Lower lobe of right lung (tissue), 2 donors: ENCODE data around the gene MMS19. TPM values are rescaled to one million over a fixed set of nuclear protein-coding genes. Genes with fewer than 3 reads are reported as not detected.

Source experiments
- ATAC-seq, 2 donors: fragments of 200-7000 bp; cut with Tn5 transposase; one replicate each; pipeline ENCODE4 v1.9.1; 2020 to 2022; ENCODE audit warnings: mild to moderate bottlenecking in 2 of 2, moderate library complexity in 2 of 2
- DNase-seq: peaks from one replicate; pipeline ENCODE4 v3.0.0-alpha.2; 2020
- H3K27ac ChIP-seq: fragments of 200-600 bp; one replicate; pipeline ENCODE4 v1.8.0; 2022
- H3K27me3 ChIP-seq: fragments of 200-600 bp; one replicate; pipeline ENCODE4 v1.8.0; 2022; ENCODE audit warnings: low read depth
- H3K36me3 ChIP-seq: fragments of 200-600 bp; one replicate; pipeline ENCODE4 v1.8.0; 2022; ENCODE audit warnings: mild to moderate bottlenecking
- H3K4me1 ChIP-seq: fragments of 200-600 bp; one replicate; pipeline ENCODE4 v1.8.0; 2022
- H3K4me3 ChIP-seq: fragments of 200-600 bp; one replicate; pipeline ENCODE4 v1.8.0; 2022; ENCODE audit warnings: mild to moderate bottlenecking
- H3K9me3 ChIP-seq: fragments of 200-600 bp; one replicate; pipeline ENCODE4 v1.8.0; 2022
- CTCF ChIP-seq: fragments of 200-600 bp; IDR thresholded peaks from one replicate; pipeline ENCODE4 v1.8.0; 2022; ENCODE audit warnings: antibody characterized with exemption, mild to moderate bottlenecking
- intact Hi-C: fragments of 100-400 bp; cut with DNase I; formaldehyde crosslinking; loops from one replicate; pipeline ENCODE4 v1.11.0; 2022
- long read RNA-seq: library from polyadenylated mRNA; unstranded; transcript quantifications from one replicate; pipeline ENCODE4 v2.0.0, GENCODE V29; 2021
- total RNA-seq: library from RNA; stranded (reverse); fragmentation: NEBNext Ultra II Directional; extraction: Animal tissue kit (Norgen Biotek cat#: 25700); gene quantifications from one replicate; pipeline ENCODE4 v1.2.1, GENCODE V29; 2021
- donor health status: DM: no; HTN: yes; CAD: no; lungs with severe emphysema.

The MMS19 gene
- 65.5 TPM for total RNA-seq
- long read RNA-seq, transcript MMS19-209 (31 exons, 3,797 nt): major isoform, 9 of 58 reads
- long read RNA-seq, partial matches to known transcripts: 11 of 58 reads
- long read RNA-seq, other reads (novel, unspliced or antisense): 37 of 58 reads

- Histone ChIP-seq H3K36me3 (no peaks in the 10 kb centered on the region), H3K27me3 (no peaks in the 10 kb centered on the region)
Observed at GRCh38 chr10:97498076-97498840, at the start of gene MMS19. Gene MMS19, minus strand, starts transcription at chr10:97498422. Its CDS starts 38 bp downstream, at chr10:97498384.

GRCh38 chr10:97547962-97548361 is 49.7 kb upstream of the MMS19 start:
- intact Hi-C loops: no loop called here
- Histone ChIP-seq H3K27me3 (no peaks in the 10 kb centered on the region), H3K36me3 (no peaks in the 10 kb centered on the region), H3K9me3 (no peaks in the 10 kb centered on the region), H3K4me3 (no peak overlapping the region), H3K4me1 (peaks cover 32% of the 10 kb centered on the region), H3K27ac (no peak overlapping the region)
- DNase-seq: no peak
- no peak for ATAC-seq
- TF ChIP-seq CTCF: no peak

More at GRCh38 chr10:97498076-97498840, at the start of gene MMS19:
- peaks cover 62% of the 10 kb centered on the region for H3K4me1 ChIP-seq
- no peak for TF ChIP-seq CTCF
- peak within 1 kb of the TSS; percentile 99 for H3K4me3 ChIP-seq
- intact Hi-C loops: no loop called here
- DNase-seq (peak; percentile 100), ATAC-seq (peak; percentile 94 to 97)
- no peaks in the 10 kb centered on the region for H3K9me3 ChIP-seq
- peak within 1 kb of the TSS; percentile 91 for H3K27ac ChIP-seq

- Histone ChIP-seq H3K4me3 (no peak overlapping the region), H3K27ac (no peak overlapping the region), H3K36me3 (no peaks in the 10 kb centered on the region), H3K9me3 (no peaks in the 10 kb centered on the region), H3K27me3 (no peaks in the 10 kb centered on the region), H3K4me1 (peaks cover 39% of the 10 kb centered on the region)
- intact Hi-C loops: no loop called here
- no peak for TF ChIP-seq CTCF
- ATAC-seq: no peak
- no peak for DNase-seq
Observed at GRCh38 chr10:97547271-97547600, 49.0 kb upstream of the MMS19 start.

GRCh38 chr10:97546456-97547270 is 48.4 kb upstream of the MMS19 start:
- peaks cover 44% of the 10 kb centered on the region for H3K4me1 ChIP-seq
- no peak overlapping the region for H3K27ac ChIP-seq
- H3K9me3 ChIP-seq: no peaks in the 10 kb centered on the region
- no peak overlapping the region for H3K4me3 ChIP-seq
- ATAC-seq: no peak
- H3K36me3 ChIP-seq: no peaks in the 10 kb centered on the region
- TF ChIP-seq CTCF: no peak
- intact Hi-C loops: no loop called here
- no peaks in the 10 kb centered on the region for H3K27me3 ChIP-seq
- DNase-seq: no peak

GRCh38 chr10:97543025-97543546 is 44.9 kb upstream of the MMS19 start:
- Histone ChIP-seq H3K4me1 (peaks cover 49% of the 10 kb centered on the region), H3K4me3 (no peak overlapping the region), H3K27me3 (no peaks in the 10 kb centered on the region), H3K9me3 (no peaks in the 10 kb centered on the region), H3K36me3 (no peaks in the 10 kb centered on the region), H3K27ac (peak overlapping the region; percentile 80)
- TF ChIP-seq CTCF: no peak
- intact Hi-C loops: no loop called here
- peak; percentile 85 to 86 for ATAC-seq
- peak; percentile 64 for DNase-seq
